GM12878 (cell line): ENCODE measurements around the gene SCNN1B. TPM values are rescaled to one million over a fixed set of nuclear protein-coding genes. Genes with fewer than 3 reads are reported as not detected.

Source experiments
- ATAC-seq: fragments of 200-7000 bp; cut with Tn5 transposase; 3 replicates; pipeline ENCODE4 v1.9.1; 2020; ENCODE audit warnings: mild to moderate bottlenecking, moderate library complexity
- BruUV-seq: library from RNA; stranded (reverse); fragments of 400-500 nt; replicated peaks from 2 replicates; lab custom pipeline; 2021; lab: Mats Ljungman, UMichigan
- CTCF ChIA-PET: fragments of 300-600 bp; sonication (Branson Sonifier 250); formaldehyde crosslinking; extraction: SDS; loops from one replicate; lab custom pipeline; 2021; ENCODE audit warnings: inconsistent platforms; lab: Yijun Ruan, JAX
- POLR2A ChIA-PET: fragments of 350-600 bp; formaldehyde crosslinking; extraction: SDS; loops from one replicate; lab custom pipeline; 2021; ENCODE audit warnings: inconsistent platforms; lab: Charles Lee
- RAD21 ChIA-PET: fragments of 300-600 bp; sonication (Branson Sonifier 250); formaldehyde crosslinking; loops from one replicate; lab custom pipeline; 2023; ENCODE audit warnings: antibody characterized with exemption; ENCODE audit not compliant: unreplicated experiment; lab: Charles Lee
- SMC1A ChIA-PET: fragments of 300-600 bp; sonication (Branson Sonifier 250); formaldehyde crosslinking; loops from one replicate; lab custom pipeline; 2023; ENCODE audit not compliant: unreplicated experiment, uncharacterized antibody; lab: Charles Lee
- DNase-seq: peaks from one replicate; pipeline ENCODE4 v3.0.0-alpha.2; 2011; ENCODE audit warnings: low read depth, low spot score
- FAIRE-seq: peaks from 3 replicates; lab custom pipeline; 2011; peaks lifted over from hg19 to GRCh38; lab: Jason Lieb, UNC
- H2AFZ ChIP-seq: 2 replicates; pipeline ENCODE4 v1.6.0; 2011; ENCODE audit warnings: low read depth, low read length, control low read depth; ENCODE audit not compliant: control insufficient read depth
- H3K27ac ChIP-seq: 2 replicates; pipeline ENCODE4 v1.5.1; 2011; ENCODE audit warnings: control low read depth; ENCODE audit not compliant: control insufficient read depth, insufficient read depth
- H3K27me3 ChIP-seq, 2 experiments: replicated peaks in 1 of 2; 2 replicates each; pipeline versions ENCODE4 v1.6.0 to v1.6.1; 2011; ENCODE audit warnings: low read length in 1 of 2; ENCODE audit not compliant: control insufficient read depth in 2 of 2, insufficient read depth in 2 of 2
- H3K36me3 ChIP-seq, 2 experiments: 2 replicates each; pipeline ENCODE4 v1.5.1; 2011; ENCODE audit warnings: low read length in 1 of 2; ENCODE audit not compliant: control insufficient read depth in 2 of 2, insufficient read depth in 2 of 2
- H3K4me1 ChIP-seq: 2 replicates; pipeline ENCODE4 v1.6.1; 2011; ENCODE audit warnings: mild to moderate bottlenecking, low read length, moderate library complexity, mixed read lengths; ENCODE audit not compliant: control insufficient read depth, insufficient read depth
- H3K4me2 ChIP-seq: 2 replicates; pipeline ENCODE4 v1.6.0; 2011; ENCODE audit warnings: control low read depth; ENCODE audit not compliant: control insufficient read depth, insufficient read depth
- H3K4me3 ChIP-seq: fragments of 200-600 bp; sonication (generic); 2 replicates; pipeline ENCODE4 v1.5.1; 2016
- H3K79me2 ChIP-seq: 2 replicates; pipeline ENCODE4 v1.6.0; 2011; ENCODE audit warnings: low read length; ENCODE audit not compliant: control insufficient read depth, insufficient read depth
- H3K9ac ChIP-seq: 2 replicates; pipeline ENCODE4 v1.8.0; 2011; ENCODE audit warnings: low read length, control low read depth, mixed read lengths; ENCODE audit not compliant: control insufficient read depth, insufficient read depth
- H3K9me3 ChIP-seq: replicated peaks from 3 replicates; pipeline ENCODE4 v1.5.1; 2011; ENCODE audit warnings: mild to moderate bottlenecking, low read length; ENCODE audit not compliant: control insufficient read depth, insufficient read depth
- H4K20me1 ChIP-seq: 2 replicates; pipeline ENCODE4 v1.6.0; 2011; ENCODE audit not compliant: control insufficient read depth, insufficient read depth
- ATF7 ChIP-seq: fragments of 450-650 bp; IDR thresholded peaks from 2 replicates; pipeline ENCODE4 v1.6.1; 2016; ENCODE audit warnings: low read depth, mild to moderate bottlenecking
- BACH1 ChIP-seq: fragments of 450-650 bp; IDR thresholded peaks from 2 replicates; pipeline ENCODE4 v1.6.1; 2017; ENCODE audit warnings: mild to moderate bottlenecking, borderline replicate concordance
- EED ChIP-seq: sonication (generic); IDR thresholded peaks from 2 replicates; pipeline ENCODE4 v1.6.1; 2016; ENCODE audit warnings: antibody characterized with exemption, low read depth
- IRF5 ChIP-seq: fragments of 450-650 bp; IDR thresholded peaks from 2 replicates; pipeline ENCODE4 v1.6.1; 2017; ENCODE audit warnings: borderline replicate concordance
- MXI1 ChIP-seq: fragments of 150-350 bp; IDR thresholded peaks from 2 replicates; pipeline ENCODE4 v1.6.1; 2011; ENCODE audit warnings: low read depth, mild to moderate bottlenecking, inconsistent platforms, low read length, improper control_type of control experiment
- SIX5 ChIP-seq: IDR thresholded peaks from 2 replicates; pipeline ENCODE4 v1.6.1; 2011; ENCODE audit warnings: mild to moderate bottlenecking, low read depth, low read length, moderate library complexity; ENCODE audit not compliant: severe bottlenecking
- WGBS: methylation state at CpG from one replicate; pipeline ENCODE4 v1.1.6; 2016; ENCODE audit warnings: low lambda C conversion rate; ENCODE audit not compliant: insufficient replicate concordance, insufficient coverage; ENCODE audit errors: missing lambda C conversion rate; 5-methylcytosine and 5-hydroxymethylcytosine counted together
- in situ Hi-C: fragments of 300-500 bp; cut with MboI; formaldehyde crosslinking; loops from 9 replicates; pipeline ENCODE4 v1.14.3; 2018; ENCODE audit warnings: mixed read lengths
- intact Hi-C: fragments of 100-400 bp; cut with micrococcal nuclease; formaldehyde crosslinking; loops from one replicate; pipeline ENCODE4 v1.14.2; 2022; ENCODE audit not compliant: unreplicated experiment
- polyA plus RNA-seq, 11 experiments: library from polyadenylated mRNA; depleted of rRNA in 4 of 11; unstranded in 6 of 11; stranded (reverse) in 5 of 11; fragments of >200 nt; fragmentation: Nextera tagmentation in 4 of 11; fragmentation: Illumina TruSeq in 1 of 11; extraction: Ambion mirVana in 4 of 11; extraction: Trizol in 1 of 11; gene quantifications; 1 replicate in 1 of 11; 2 replicates in 10 of 11; pipeline versions ENCODE4 v1.2.1 to v1.2.3, GENCODE V29; 2011 to 2016; ENCODE audit warnings: inconsistent platforms in 2 of 11, missing spikeins in 2 of 11, low read depth in 1 of 11
- total RNA-seq, 4 experiments: library from RNA; depleted of rRNA in 3 of 4; stranded (reverse); fragments of >200 nt in 3 of 4; fragmentation: Illumina TruSeq in 1 of 4; extraction: Trizol in 1 of 4; gene quantifications; 2 replicates each; pipeline versions ENCODE4 v1.2.1 to v1.2.3, GENCODE V29; 2013 to 2021
- TF ChIP-seq, protein P1 (sequence below): fragments of 450-650 bp; IDR thresholded peaks from 2 replicates; pipeline ENCODE4 v1.6.1; 2017; ENCODE audit warnings: low read depth, mild to moderate bottlenecking, moderate library complexity

SCNN1B gene
- total and polyA plus RNA-seq, 10 of the 15 experiments (the other 5 are each of a cell fraction or from before 2014, with no cell fraction given) = 0.28 to 1.5 (median 0.64) TPM

DNA sequence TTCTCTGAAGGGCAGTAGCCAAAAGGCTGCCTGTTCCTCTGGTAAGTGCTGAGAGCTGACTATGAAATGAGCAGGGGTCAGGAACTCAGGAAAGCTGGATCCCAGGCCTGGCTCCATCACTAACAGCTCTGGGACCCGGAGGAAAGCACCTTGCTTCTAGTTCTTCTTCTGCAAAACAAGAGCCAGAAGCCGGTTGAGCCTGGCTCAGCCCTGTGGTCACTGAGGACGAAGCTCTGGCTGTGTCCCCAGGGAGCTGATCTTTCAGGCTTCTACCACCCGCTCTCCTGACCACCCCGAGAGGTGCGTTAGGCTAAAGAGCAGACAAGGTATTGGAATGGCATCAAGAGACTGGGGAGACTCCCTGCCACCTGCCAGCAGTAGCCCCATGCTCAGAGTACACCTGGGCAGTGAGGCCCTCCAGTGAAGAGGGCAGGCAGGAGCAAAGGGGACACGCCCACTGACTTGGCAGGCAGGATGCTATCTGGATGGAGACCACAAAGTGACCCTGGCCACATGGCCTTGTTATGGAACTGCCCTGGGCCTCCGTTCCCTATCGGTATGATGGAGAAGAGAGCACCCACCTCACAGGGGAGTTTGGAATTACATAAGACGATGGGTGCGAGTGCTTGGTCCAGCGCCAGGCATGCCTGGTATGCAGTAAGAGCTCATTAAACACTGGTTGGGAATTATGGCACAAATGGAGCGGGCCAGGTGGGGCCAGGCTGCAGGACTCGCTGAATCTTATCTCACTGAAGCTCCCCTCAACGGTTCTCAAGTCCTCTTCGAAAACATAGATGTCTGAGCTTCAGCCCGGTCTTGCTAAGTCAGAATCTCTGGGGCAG, 89.5 kb downstream of the SCNN1B start:
- FAIRE-seq (no peak), ATAC-seq (no peak), DNase-seq (no peak)
- H3K9ac ChIP-seq = no peak overlapping the region
- no peaks in the 10 kb centered on the region for H4K20me1 ChIP-seq
- H3K27me3 ChIP-seq = no peaks in the 10 kb centered on the region
- 95% methylated on average over 17 of the region's 17 CpGs for WGBS
- H3K4me3 ChIP-seq = no peak overlapping the region
- ChIA-PET SMC1A (interaction anchor here (0.8 to 1.0 kb wide), 3 partner anchors 13 to 89 kb away, joined by 3 read pairs; partner anchors contain the start of gene SCNN1B), CTCF (interaction anchor here (0.6 to 1.1 kb wide), 3 partner anchors 26 to 89 kb away, joined by 3 to 4 read pairs (median 3); partner anchors contain the start of gene SCNN1B), RAD21 (no interaction called here), POLR2A (interaction anchor here (1.0 kb wide), 1 partner anchor 23 kb away, joined by 5 read pairs; no protein-coding TSS in a partner anchor)
- peaks cover 0 to 5% of the 10 kb centered on the region in 2 experiments; a peak in 3 of 4 replicates for H3K36me3 ChIP-seq
- H2AFZ ChIP-seq = no peak overlapping the region
- no peaks in the 10 kb centered on the region for H3K4me1 ChIP-seq
- H3K4me2 ChIP-seq = no peak overlapping the region
- intact Hi-C loops (no loop called here), in situ Hi-C loops (no loop called here)
- H3K27ac ChIP-seq = no peak overlapping the region
- no peaks in the 10 kb centered on the region for H3K79me2 ChIP-seq
- TF ChIP-seq MXI1 (no peak), ATF7 (no peak), SIX5 (no peak), EED (no peak)
- no TSS peak for BruUV-seq
- no peaks in the 10 kb centered on the region for H3K9me3 ChIP-seq

DNA sequence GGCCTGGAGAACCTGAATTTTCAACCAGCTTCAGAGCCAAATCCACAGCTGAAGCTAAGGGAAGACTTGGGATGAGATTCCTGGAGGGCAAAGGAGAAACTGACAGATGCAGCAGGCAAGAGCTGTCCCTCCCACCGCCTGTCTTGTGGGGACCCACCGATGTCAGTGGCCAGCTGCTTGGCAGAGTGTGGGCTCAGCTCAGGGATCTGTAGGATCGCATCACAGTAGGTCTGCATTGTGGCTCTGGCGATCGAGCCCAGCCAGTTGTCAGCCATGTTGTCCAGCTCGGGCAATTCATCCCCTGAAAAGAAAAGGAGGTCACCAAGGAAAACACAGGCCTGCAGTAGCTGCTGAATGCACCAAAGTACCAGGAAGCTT, 90.1 kb downstream of the SCNN1B start:
- DNase-seq (no peak), ATAC-seq (no peak), FAIRE-seq (no peak)
- Histone ChIP-seq H2AFZ (no peak overlapping the region), H3K4me3 (no peak overlapping the region), H3K4me1 (no peaks in the 10 kb centered on the region), H3K9me3 (no peaks in the 10 kb centered on the region), H3K79me2 (no peaks in the 10 kb centered on the region), H3K36me3 (peaks cover 0 to 5% of the 10 kb centered on the region in 2 experiments; a peak in 3 of 4 replicates), H4K20me1 (no peaks in the 10 kb centered on the region), H3K9ac (no peak overlapping the region), H3K27me3 (no peaks in the 10 kb centered on the region), H3K27ac (no peak overlapping the region), H3K4me2 (no peak overlapping the region)
- ChIA-PET CTCF (no interaction called here), RAD21 (no interaction called here), SMC1A (interaction anchor here (1.0 kb wide), 1 partner anchor 43 kb away, joined by 3 read pairs; no protein-coding TSS in a partner anchor), POLR2A (interaction anchor here (1.0 kb wide), 1 partner anchor 22 kb away, joined by 5 read pairs; no protein-coding TSS in a partner anchor)
- in situ Hi-C loops (no loop called here), intact Hi-C loops (no loop called here)
- BruUV-seq = no TSS peak
- WGBS = 98% methylated on average over 6 of the region's 6 CpGs
- no peak for TF ChIP-seq IRF5
- TF ChIP-seq, protein P1, sequence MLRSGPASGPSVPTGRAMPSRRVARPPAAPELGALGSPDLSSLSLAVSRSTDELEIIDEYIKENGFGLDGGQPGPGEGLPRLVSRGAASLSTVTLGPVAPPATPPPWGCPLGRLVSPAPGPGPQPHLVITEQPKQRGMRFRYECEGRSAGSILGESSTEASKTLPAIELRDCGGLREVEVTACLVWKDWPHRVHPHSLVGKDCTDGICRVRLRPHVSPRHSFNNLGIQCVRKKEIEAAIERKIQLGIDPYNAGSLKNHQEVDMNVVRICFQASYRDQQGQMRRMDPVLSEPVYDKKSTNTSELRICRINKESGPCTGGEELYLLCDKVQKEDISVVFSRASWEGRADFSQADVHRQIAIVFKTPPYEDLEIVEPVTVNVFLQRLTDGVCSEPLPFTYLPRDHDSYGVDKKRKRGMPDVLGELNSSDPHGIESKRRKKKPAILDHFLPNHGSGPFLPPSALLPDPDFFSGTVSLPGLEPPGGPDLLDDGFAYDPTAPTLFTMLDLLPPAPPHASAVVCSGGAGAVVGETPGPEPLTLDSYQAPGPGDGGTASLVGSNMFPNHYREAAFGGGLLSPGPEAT = no peak
- TF ChIP-seq MXI1 = no peak
- TF ChIP-seq BACH1 = no peak
